ENCODE data around the gene RPS28.

RPS28 gene

GRCh38 chr19:8323781-8324185 lies 2.5 kb downstream of the RPS28 start:
- Histone ChIP-seq H3K27ac (ENCODE audit: low read depth, low read length) (no peak overlapping the region), H3K18ac (ENCODE audit: low read length) (no peak overlapping the region), H3K36me3 (ENCODE audit: control insufficient read depth, insufficient read depth, low read length) (peaks cover 7% of the 10 kb centered on the region), H3K23ac (ENCODE audit: low read length) (peak overlapping the region; percentile 45), H2BK5ac (ENCODE audit: low read length) (no peak overlapping the region), H2BK15ac (replicated peaks; ENCODE audit: low read depth) (no peak overlapping the region), H4K5ac (ENCODE audit: low read length) (no peak overlapping the region), H3K27me3 (ENCODE audit: insufficient read depth, low read length, poor library complexity) (no peaks in the 10 kb centered on the region), H3K4me3 (ENCODE audit: low read length) (no peak overlapping the region), H3K4me2 (ENCODE audit: low read length) (no peak overlapping the region), H3K56ac (ENCODE audit: low read length) (no peak overlapping the region), H3K79me1 (ENCODE audit: low read length) (peaks cover 12% of the 10 kb centered on the region), H3K4ac (ENCODE audit: low read depth, low read length) (no peak overlapping the region), H2BK120ac (ENCODE audit: low read depth, low read length) (no peak overlapping the region), H4K8ac (ENCODE audit: low read depth, low read length) (no peak overlapping the region), H3K79me2 (ENCODE audit: control insufficient read depth, insufficient read depth, low read length) (peaks cover 26% of the 10 kb centered on the region), H3K4me1 (ENCODE audit: control insufficient read depth, low read depth, low read length) (peaks cover 6% of the 10 kb centered on the region), H2AK5ac (ENCODE audit: low read length) (no peak overlapping the region), H3K9ac (ENCODE audit: low read length) (no peak overlapping the region)
- no CpG with 5 or more reads among the region's 1 CpG for WGBS (ENCODE audit: extremely low coverage, insufficient coverage, low lambda C conversion rate)
- DNase-seq, result no peak

DNA sequence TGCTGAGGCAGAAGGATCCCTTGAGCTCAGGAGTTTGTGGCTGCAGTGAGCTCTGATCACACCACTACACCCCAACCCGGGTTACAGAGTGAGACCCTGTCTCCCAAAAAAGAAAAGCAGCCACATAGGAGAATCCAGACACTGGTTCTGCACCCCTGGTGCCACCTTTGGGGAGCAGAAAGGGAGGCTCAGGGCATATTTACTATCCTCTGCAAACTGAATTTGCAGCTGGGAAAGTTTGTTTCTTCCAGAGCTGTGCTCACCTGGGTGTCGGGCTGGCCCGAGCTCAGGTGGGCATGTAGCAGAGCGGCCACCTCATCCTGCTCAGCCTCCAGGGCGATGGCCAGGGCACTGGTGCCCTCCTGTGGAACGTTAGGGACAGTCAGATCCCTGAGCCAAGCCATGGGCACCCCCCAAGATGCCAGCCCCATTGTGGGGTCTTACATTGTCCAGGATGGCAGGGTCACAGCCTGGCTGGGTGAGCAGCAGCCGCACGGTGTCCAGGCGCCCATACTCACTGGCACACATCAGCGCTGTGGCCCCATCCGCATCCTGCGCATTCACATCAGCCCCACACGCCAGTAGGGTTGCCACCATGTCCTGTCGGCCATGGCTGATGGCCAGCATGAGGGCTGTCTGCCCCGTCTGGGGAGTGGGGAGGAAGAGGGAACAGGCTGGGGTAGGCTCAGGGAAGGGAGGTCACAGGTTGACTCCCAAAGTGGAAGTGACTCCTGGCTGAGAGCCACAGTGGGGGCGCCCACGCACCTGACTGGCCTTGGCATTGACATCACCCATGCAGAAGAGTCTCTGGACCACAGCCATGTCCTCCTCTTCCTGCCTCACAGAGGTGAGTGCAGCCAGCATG lies 3.1 kb downstream of the RPS28 start:
- Histone ChIP-seq H3K4me2 (ENCODE audit: low read length) (no peak overlapping the region), H2BK5ac (ENCODE audit: low read length) (no peak overlapping the region), H4K5ac (ENCODE audit: low read length) (no peak overlapping the region), H3K4me1 (ENCODE audit: control insufficient read depth, low read depth, low read length) (peaks cover 6% of the 10 kb centered on the region), H2AK5ac (ENCODE audit: low read length) (no peak overlapping the region), H3K18ac (ENCODE audit: low read length) (no peak overlapping the region), H3K79me2 (ENCODE audit: control insufficient read depth, insufficient read depth, low read length) (peaks cover 26% of the 10 kb centered on the region), H2BK120ac (ENCODE audit: low read depth, low read length) (no peak overlapping the region), H4K8ac (ENCODE audit: low read depth, low read length) (no peak overlapping the region), H3K27me3 (ENCODE audit: insufficient read depth, low read length, poor library complexity) (no peaks in the 10 kb centered on the region), H3K27ac (ENCODE audit: low read depth, low read length) (no peak overlapping the region), H2BK15ac (replicated peaks; ENCODE audit: low read depth) (no peak overlapping the region), H3K9ac (ENCODE audit: low read length) (no peak overlapping the region), H3K36me3 (ENCODE audit: control insufficient read depth, insufficient read depth, low read length) (peaks cover 7% of the 10 kb centered on the region), H3K56ac (ENCODE audit: low read length) (no peak overlapping the region), H3K23ac (ENCODE audit: low read length) (no peak overlapping the region), H3K4me3 (ENCODE audit: low read length) (no peak overlapping the region), H3K4ac (ENCODE audit: low read depth, low read length) (no peak overlapping the region), H3K79me1 (ENCODE audit: low read length) (peaks cover 12% of the 10 kb centered on the region)
- no peak for DNase-seq
- no CpG with 5 or more reads among the region's 17 CpGs for WGBS (ENCODE audit: extremely low coverage, insufficient coverage, low lambda C conversion rate)

GRCh38 chr19:8325454-8325853 lies 4.2 kb downstream of the RPS28 start:
- no peak overlapping the region for H2AK5ac ChIP-seq (ENCODE audit: low read length)
- no peak overlapping the region for H3K4ac ChIP-seq (ENCODE audit: low read depth, low read length)
- no peak overlapping the region for H2BK15ac ChIP-seq (replicated peaks; ENCODE audit: low read depth)
- peaks cover 10% of the 10 kb centered on the region for H3K79me1 ChIP-seq (ENCODE audit: low read length)
- H4K8ac ChIP-seq (ENCODE audit: low read depth, low read length), result no peak overlapping the region
- no peak overlapping the region for H4K5ac ChIP-seq (ENCODE audit: low read length)
- no peak overlapping the region for H3K4me3 ChIP-seq (ENCODE audit: low read length)
- H3K9ac ChIP-seq (ENCODE audit: low read length), result no peak overlapping the region
- no peak overlapping the region for H2BK120ac ChIP-seq (ENCODE audit: low read depth, low read length)
- peaks cover 23% of the 10 kb centered on the region for H3K79me2 ChIP-seq (ENCODE audit: control insufficient read depth, insufficient read depth, low read length)
- no CpG with 5 or more reads among the region's 3 CpGs for WGBS (ENCODE audit: extremely low coverage, insufficient coverage, low lambda C conversion rate)
- no peak overlapping the region for H3K56ac ChIP-seq (ENCODE audit: low read length)
- peaks cover 6% of the 10 kb centered on the region for H3K4me1 ChIP-seq (ENCODE audit: control insufficient read depth, low read depth, low read length)
- no peak for DNase-seq
- H3K23ac ChIP-seq (ENCODE audit: low read length), result no peak overlapping the region
- no peak overlapping the region for H3K4me2 ChIP-seq (ENCODE audit: low read length)
- H3K36me3 ChIP-seq (ENCODE audit: control insufficient read depth, insufficient read depth, low read length), result peaks cover 7% of the 10 kb centered on the region
- H2BK5ac ChIP-seq (ENCODE audit: low read length), result no peak overlapping the region
- no peaks in the 10 kb centered on the region for H3K27me3 ChIP-seq (ENCODE audit: insufficient read depth, low read length, poor library complexity)
- H3K18ac ChIP-seq (ENCODE audit: low read length), result no peak overlapping the region
- no peak overlapping the region for H3K27ac ChIP-seq (ENCODE audit: low read depth, low read length)

DNA sequence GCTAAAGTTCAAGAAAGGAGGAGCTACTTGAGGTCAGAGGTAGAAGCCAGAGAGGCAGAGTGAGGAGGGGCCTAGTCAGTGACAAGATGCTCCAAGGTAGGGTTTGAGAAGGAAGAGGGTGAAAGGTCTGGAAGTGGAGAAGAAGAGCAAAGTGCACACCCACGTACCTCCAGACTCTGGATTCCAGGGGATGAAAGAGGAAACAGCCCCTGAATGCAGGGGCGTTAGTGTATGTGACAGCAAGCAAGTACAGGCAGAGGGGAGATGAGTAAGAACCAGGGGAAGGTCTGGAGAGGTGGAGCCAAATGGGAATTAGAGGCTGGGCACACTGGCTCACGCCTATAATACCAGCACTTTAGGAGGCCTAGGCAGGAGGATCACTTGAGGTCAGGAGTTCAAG lies 8.7 kb downstream of the RPS28 start:
- WGBS (ENCODE audit: extremely low coverage, insufficient coverage, low lambda C conversion rate), result no CpG with 5 or more reads among the region's 3 CpGs
- Histone ChIP-seq H3K79me1 (ENCODE audit: low read length) (no peaks in the 10 kb centered on the region), H3K27ac (ENCODE audit: low read depth, low read length) (no peak overlapping the region), H2BK15ac (replicated peaks; ENCODE audit: low read depth) (no peak overlapping the region), H3K4ac (ENCODE audit: low read depth, low read length) (no peak overlapping the region), H3K9ac (ENCODE audit: low read length) (no peak overlapping the region), H3K36me3 (ENCODE audit: control insufficient read depth, insufficient read depth, low read length) (no peaks in the 10 kb centered on the region), H3K4me2 (ENCODE audit: low read length) (no peak overlapping the region), H2BK120ac (ENCODE audit: low read depth, low read length) (no peak overlapping the region), H4K5ac (ENCODE audit: low read length) (no peak overlapping the region), H2BK5ac (ENCODE audit: low read length) (no peak overlapping the region), H3K79me2 (ENCODE audit: control insufficient read depth, insufficient read depth, low read length) (no peaks in the 10 kb centered on the region), H4K8ac (ENCODE audit: low read depth, low read length) (no peak overlapping the region), H3K23ac (ENCODE audit: low read length) (no peak overlapping the region), H2AK5ac (ENCODE audit: low read length) (no peak overlapping the region), H3K4me1 (ENCODE audit: control insufficient read depth, low read depth, low read length) (no peaks in the 10 kb centered on the region), H3K18ac (ENCODE audit: low read length) (no peak overlapping the region), H3K56ac (ENCODE audit: low read length) (no peak overlapping the region), H3K4me3 (ENCODE audit: low read length) (no peak overlapping the region), H3K27me3 (ENCODE audit: insufficient read depth, low read length, poor library complexity) (peaks cover 18% of the 10 kb centered on the region)
- no peak for DNase-seq

- no peak overlapping the region for H3K23ac ChIP-seq (ENCODE audit: low read length)
- no peaks in the 10 kb centered on the region for H3K79me1 ChIP-seq (ENCODE audit: low read length)
- no peaks in the 10 kb centered on the region for H3K4me1 ChIP-seq (ENCODE audit: control insufficient read depth, low read depth, low read length)
- H2AK5ac ChIP-seq (ENCODE audit: low read length), result no peak overlapping the region
- H3K4me3 ChIP-seq (ENCODE audit: low read length), result no peak overlapping the region
- H3K4ac ChIP-seq (ENCODE audit: low read depth, low read length), result no peak overlapping the region
- H3K18ac ChIP-seq (ENCODE audit: low read length), result no peak overlapping the region
- H3K9ac ChIP-seq (ENCODE audit: low read length), result no peak overlapping the region
- no peak overlapping the region for H2BK5ac ChIP-seq (ENCODE audit: low read length)
- no peak overlapping the region for H2BK15ac ChIP-seq (replicated peaks; ENCODE audit: low read depth)
- no peak overlapping the region for H4K5ac ChIP-seq (ENCODE audit: low read length)
- no CpG with 5 or more reads among the region's 8 CpGs for WGBS (ENCODE audit: extremely low coverage, insufficient coverage, low lambda C conversion rate)
- H3K36me3 ChIP-seq (ENCODE audit: control insufficient read depth, insufficient read depth, low read length), result no peaks in the 10 kb centered on the region
- H2BK120ac ChIP-seq (ENCODE audit: low read depth, low read length), result no peak overlapping the region
- H3K56ac ChIP-seq (ENCODE audit: low read length), result no peak overlapping the region
- no peak overlapping the region for H4K8ac ChIP-seq (ENCODE audit: low read depth, low read length)
- no peaks in the 10 kb centered on the region for H3K79me2 ChIP-seq (ENCODE audit: control insufficient read depth, insufficient read depth, low read length)
- H3K27ac ChIP-seq (ENCODE audit: low read depth, low read length), result no peak overlapping the region
- peaks cover 18% of the 10 kb centered on the region for H3K27me3 ChIP-seq (ENCODE audit: insufficient read depth, low read length, poor library complexity)
- DNase-seq, result no peak
- H3K4me2 ChIP-seq (ENCODE audit: low read length), result no peak overlapping the region
These were observed 10.1 kb downstream of the RPS28 start for GRCh38 chr19:8331263-8331845.

All from mesendoderm (in vitro differentiated cells).